ENCODE results near the gene CLDN7.

The CLDN7 gene

GRCh38 chr17:7215652-7216180 lies 46.6 kb downstream of the CLDN7 start:
- no peak for DNase-seq
- in situ Hi-C loops (cut with HindIII; ENCODE audit: low pct_ligation_motif_present, low pct_unique_long_range_greater_than_20kb, low sequenced_read_pairs), result no loop called here

GRCh38 chr17:7215136-7215638 lies 47.1 kb downstream of the CLDN7 start:
- in situ Hi-C loops (cut with HindIII; ENCODE audit: low pct_ligation_motif_present, low pct_unique_long_range_greater_than_20kb, low sequenced_read_pairs), result no loop called here

GRCh38 chr17:7214300-7215135 lies 47.8 kb downstream of the CLDN7 start:
- peak; percentile 99 for DNase-seq
- in situ Hi-C loops (cut with HindIII; ENCODE audit: low pct_ligation_motif_present, low pct_unique_long_range_greater_than_20kb, low sequenced_read_pairs), result no loop called here

More at GRCh38 chr17:7215136-7215638, 47.1 kb downstream of the CLDN7 start:
- DNase-seq, result no peak

GRCh38 chr17:7213895-7214299 lies 48.4 kb downstream of the CLDN7 start:
- DNase-seq, result peak; percentile 73
- in situ Hi-C loops (cut with HindIII; ENCODE audit: low pct_ligation_motif_present, low pct_unique_long_range_greater_than_20kb, low sequenced_read_pairs), result no loop called here

GRCh38 chr17:7211491-7212273 lies 50.6 kb downstream of the CLDN7 start:
- in situ Hi-C loops (cut with HindIII; ENCODE audit: low pct_ligation_motif_present, low pct_unique_long_range_greater_than_20kb, low sequenced_read_pairs), result no loop called here
- no peak for DNase-seq
